Renal cortex interstitium (tissue), 11 donors: ENCODE results near the gene KCNC4. TPM values are rescaled to one million over a fixed set of nuclear protein-coding genes. Genes with fewer than 3 reads are reported as not detected.
A peak's percentile ranks its signal among the peaks of the same experiment; 100 is the strongest.

ENCODE experiments used
- DNase-seq, 11 donors: peaks; one replicate each; pipeline ENCODE4 v3.0.0-alpha.2; 2013; ENCODE audit warnings: low read depth in 9 of 11, low spot score in 4 of 11; ENCODE audit errors: extremely low read depth in 1 of 11
- polyA plus RNA-seq, 3 donors: library from polyadenylated mRNA; unstranded; fragments of 120-200 nt; gene quantifications; one replicate each; pipeline ENCODE4 v1.2.1, GENCODE V29; 2013; ENCODE audit not compliant: insufficient read length in 3 of 3

Gene KCNC4
- polyA plus RNA-seq, 3 donors = 4.7 to 7.5 (median 4.7) TPM

DNA sequence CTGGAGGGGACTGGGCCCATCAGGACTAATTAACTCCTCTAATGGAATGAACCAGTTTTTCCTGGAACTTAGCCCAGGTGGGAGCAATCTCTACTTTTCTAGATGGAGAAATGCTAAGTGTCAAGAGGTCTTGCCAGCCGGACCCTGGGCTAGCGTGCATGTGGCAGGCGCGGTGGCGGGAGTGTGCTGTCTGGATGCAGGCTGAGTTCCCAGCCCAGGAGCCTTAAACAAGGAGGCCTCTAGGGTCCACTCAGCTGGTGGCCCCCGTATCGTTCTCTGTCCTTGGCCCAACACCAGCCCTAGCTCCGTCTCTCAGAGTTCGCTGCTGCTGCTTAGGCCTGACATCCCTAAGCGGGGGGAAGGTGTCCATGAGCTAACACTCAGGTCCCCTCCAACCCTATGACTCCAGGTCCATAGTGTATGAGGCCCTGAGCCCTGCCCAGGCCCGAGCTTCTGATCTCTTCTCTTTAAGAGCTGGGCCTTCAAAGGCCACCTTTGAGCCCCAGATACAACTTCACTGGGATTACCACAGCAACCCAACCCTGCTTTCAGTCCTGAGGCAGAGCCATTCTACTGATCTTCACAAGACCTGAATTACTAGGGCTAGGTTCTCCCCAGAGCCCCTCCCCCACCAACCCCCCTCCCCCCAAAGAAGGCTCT is 3.7 kb upstream of the KCNC4 start:
- no peak for DNase-seq

DNA sequence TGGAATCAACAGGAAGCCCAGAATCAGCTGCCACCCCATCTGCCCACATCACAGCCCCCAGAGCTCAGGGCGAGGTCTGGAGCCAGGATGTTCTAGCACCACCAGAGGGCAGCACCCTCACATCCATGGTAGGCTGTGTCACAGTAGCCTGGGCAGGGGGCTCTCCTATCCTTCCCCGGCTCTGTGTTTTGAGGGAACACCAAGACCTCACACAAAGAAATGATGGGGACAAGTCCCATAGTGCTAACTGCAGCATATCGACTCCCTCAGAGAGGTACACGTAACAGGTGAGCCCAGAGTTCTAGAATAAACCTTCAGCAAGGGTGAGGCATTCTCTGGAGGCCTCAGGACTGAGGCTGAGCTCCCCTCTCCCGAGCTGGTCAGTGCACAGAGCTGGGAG is 2.3 kb upstream of the KCNC4 start:
- peak in 2 of 11 donors; percentile 41 to 49 for DNase-seq

DNA sequence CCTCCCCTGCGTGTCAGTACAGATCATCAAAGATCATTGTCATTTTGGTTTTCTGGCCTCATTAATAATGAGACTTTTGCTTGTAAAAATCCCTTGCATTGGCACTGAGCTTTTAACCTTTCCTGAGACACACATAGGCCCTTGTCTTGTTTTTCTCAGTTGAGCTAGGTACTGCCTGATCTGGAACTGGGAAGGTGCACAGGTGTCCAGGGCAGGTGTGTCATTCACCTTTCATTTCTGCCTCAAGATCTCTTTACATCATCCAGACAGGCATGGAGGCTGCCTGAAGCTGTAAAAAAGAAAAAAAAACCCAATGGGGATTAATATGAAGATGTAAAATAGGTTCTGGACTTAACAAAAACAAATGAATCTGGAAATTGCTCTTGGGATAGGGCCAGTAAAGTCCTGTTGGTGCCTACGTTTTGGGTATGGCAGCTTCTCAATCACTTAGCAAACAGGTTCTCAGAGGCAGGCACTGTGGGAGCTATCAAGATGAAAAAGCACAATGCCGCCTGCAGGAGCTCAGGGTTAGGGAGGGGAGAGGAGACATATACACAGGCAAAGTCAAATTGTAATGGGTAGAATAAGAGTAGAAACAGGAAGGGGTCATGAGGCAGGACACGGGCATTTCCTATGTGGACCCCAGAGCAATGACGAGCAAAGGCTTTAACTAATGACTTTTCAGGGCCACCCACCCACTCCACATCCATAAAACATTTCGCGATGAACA is 1.0 kb upstream of the KCNC4 start:
- DNase-seq = no peak

DNA sequence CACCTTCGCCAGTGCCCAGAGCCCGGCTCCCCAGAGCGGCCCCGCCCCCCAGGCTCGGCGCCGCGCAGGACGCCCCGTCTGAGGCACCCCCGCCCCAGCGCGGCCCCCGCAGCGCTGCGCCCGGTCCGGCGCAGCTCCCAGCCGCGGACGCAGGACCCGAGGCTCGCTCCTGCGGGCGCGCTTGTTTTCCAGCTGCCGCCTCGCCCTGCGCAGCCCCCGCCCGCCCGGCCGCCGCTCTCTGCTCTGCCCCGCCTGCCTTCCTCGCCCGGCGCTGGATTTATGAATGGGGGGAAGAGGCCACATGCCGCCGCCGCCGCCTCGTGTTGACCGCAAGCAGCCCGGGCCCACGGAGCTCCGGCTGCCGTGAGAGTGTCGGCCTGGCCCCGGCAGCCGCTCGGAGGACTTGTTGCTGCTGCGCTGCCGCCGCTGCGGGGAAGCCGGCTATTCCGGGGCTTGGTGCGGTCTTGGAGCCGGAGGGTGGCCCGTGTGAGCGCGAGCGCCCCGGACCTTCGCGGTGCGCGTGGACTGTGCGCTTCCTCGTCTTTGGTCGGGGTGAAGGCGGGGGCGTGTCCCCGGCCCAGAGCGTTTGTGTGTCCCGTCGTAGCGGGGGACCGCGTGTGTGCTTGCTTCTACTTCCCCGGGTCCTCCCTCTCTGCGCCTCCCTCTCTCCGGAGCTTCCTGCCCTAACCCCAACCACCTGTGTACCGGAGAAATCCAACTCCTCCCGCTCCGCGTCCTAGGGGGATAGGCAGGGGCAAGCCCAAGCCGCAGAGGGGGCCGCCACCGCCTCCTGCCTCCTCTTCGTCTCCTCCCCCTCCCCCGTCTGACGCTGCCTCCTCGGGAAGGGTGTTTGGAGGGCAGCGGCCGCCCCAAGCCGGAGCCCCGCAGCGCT is 736 bp downstream of the KCNC4 start:
- DNase-seq = peak in 2 of 11 donors; percentile 21 to 22

DNA sequence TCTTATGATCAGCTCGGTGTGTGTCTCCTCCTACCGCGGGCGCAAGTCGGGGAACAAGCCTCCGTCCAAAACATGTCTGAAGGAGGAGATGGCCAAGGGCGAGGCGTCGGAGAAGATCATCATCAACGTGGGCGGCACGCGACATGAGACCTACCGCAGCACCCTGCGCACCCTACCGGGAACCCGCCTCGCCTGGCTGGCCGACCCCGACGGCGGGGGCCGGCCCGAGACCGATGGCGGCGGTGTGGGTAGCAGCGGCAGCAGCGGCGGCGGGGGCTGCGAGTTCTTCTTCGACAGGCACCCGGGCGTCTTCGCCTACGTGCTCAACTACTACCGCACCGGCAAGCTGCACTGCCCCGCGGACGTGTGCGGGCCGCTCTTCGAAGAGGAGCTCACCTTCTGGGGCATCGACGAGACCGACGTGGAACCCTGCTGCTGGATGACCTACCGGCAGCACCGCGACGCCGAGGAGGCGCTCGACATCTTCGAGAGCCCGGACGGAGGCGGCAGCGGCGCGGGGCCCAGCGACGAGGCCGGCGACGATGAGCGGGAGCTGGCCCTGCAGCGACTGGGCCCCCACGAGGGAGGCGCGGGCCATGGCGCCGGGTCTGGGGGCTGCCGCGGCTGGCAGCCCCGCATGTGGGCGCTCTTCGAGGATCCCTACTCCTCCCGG is 1.5 kb downstream of the KCNC4 start:
- no peak for DNase-seq

DNA sequence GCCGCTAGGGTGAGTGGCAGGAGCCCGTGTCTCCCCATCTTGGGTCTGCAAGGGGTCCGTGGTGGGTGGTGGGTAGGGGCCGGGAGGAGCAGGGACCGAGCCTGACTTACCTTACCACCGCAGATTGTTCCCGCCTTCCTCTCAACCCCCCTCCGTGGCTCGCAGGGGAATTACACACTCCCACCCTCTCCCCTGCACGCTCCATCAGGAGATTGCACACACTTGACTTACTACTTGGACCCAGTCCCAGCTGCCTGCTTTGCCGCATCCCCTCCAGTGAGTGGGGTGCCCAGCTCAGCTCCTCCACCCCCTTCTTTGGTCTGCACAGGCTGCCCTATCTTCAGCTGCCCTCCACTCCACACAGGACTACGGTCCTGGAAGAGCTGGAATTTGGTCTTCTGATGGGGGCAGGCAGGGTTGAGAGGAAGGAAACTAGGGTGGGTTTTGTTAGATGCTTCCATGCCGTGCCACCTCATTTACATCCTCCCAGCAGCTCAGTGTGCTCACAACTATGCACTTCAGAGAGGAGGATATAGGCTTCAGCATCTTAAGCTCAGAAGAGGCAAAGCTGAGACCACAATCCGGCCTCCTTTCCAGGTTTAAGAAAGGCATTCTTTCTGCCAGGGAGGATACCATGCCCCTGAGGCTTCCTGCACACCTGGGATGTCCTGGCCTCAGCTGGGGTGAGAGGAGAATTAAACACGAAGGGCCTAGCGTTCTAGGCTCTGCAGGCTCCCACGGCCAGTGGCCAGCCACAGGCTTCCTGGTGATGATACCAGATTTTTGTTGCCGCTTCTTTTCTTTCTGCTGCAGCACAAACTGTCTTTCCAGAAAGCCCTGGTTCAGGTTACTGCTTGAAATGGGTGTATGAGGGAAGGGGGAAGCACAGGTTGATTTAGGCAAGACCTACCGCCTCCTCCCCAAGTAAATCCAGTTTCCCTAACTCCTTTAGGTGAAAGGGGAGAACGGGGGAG is 2.3 kb downstream of the KCNC4 start:
- no peak for DNase-seq

DNA sequence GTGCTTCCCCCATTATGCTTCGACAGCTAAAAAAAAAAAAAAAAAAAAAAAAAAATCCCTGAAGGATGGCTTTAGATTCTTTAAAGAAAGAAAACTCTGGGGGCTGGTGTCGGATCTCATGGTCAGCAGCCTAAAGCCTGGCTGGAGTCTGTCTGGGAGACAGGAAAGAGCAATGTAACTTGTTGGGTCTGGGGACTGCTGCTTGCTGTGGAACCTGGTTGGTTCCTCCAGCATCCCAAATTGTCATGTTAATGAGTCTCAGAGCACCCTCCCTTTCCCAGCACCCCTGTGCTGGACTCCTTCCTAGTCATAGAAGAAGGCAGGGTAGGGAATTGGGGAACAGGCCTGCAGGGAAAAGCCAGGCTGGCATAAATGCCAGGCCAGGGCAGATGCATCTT is 3.0 kb downstream of the KCNC4 start:
- DNase-seq = no peak

DNA sequence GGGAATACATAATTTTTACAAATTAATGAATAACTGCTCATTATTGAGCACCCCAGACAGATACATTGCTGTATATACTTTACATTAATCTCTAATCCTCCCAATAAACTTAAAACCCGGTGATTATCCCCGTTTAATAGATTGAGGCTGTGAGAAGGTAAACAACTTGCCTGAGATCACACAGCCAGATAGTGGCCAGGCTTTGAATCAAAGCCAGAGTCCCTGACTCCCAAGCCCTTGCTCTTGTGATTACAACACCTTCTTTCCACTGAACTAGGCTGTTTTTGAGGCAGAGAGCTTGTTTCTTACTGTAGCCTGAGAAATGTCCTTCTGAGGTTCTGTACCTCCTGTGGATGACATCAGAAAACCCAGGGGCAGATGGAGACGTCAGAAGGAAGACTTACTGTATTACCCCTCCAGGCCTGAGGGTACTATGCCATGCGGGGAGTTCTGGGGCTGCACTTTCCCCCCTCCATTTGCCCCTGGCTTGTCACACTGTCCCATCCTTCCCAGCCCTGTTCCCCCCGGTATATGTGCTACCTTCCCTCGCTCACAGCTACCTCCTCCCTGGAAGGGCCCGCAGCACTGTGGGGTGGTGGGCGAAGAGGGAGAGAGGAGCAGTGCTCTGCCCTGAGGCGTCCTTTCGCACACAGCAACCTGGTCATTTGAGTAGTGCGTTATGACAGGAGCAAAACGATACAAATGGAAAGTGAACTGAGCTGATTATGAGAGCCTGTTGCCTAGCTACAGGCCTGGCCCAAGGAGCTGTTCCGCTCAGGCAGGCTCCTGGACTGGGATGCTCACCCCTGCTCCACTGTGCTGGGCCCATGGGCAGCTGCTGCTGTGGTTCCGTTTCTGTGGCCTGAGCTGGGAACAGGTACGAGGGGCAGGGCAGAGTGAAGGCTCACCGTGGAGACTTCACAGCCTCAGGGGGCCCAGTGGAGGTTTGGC is 4.6 kb downstream of the KCNC4 start:
- no peak for DNase-seq

DNA sequence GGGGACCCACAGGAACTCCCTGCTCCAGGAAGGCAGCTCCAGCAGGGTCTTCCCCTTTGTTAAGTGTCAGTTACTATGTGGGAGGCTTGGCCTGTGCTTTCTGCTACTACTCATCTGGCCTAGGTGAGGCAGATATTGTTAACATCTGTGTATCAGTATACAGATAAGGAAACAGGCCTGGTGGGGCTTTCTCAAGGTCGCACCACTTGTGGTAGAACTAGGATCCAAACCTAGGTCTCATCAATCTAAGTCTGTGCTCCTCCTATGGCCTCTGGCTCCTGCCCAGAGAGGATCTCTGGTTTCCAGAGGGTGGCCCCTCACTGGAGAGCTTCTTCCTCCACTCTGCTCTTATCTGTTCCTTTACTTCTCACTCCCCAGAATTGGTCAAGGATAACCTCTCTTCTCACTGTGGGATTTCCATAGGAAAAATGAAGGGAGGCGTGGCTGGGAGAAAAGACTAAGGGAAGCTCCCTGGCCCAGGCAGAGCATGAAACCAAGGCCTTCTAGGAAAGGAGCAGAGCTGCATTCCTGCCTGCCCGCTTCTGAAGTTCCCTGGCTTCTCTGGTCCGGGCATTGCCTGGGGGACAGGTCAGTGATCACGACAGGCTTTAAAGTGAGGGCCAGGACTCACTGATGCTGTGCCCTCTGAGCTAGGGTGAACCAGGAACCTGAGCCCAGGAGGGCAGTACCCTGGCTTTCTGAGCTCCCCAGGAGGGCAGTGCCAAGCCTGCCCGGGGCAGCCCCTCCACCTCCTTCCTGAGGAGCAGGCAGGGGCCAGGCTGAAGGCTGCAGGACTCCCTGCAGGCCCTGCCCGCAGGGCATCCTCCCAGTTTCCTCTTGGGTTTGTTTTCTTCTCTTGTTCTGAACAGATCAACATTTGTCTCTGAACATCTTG is 5.8 kb downstream of the KCNC4 start:
- DNase-seq = no peak

DNA sequence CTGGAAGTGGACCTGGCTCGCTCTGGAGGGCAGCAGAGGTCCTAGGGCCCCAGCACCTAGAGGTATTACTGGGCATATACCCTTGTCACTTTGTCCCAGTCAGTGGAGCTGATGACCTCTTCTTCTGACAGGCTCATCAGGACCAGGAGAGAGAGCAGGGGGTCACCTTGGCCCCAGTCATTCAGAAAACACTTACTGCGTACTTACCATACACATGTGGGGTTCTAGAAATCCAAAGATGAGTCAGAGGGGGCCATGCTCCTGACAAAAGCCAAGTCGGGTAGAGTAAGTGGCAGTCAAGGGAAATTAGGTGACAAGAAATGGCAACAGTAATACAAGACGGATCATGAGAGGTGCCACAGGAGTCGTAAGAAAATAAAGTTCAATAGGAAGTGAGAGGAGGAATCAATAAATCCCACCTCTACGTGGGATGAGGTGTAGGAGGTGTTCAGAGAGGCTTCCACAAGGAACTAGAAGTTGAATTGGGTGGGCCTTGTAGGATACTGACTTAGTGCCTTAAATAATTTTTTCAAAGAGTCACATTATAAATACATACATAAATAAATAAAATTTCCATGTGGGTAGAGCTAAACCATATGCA is 6.8 kb downstream of the KCNC4 start:
- DNase-seq = no peak

DNA sequence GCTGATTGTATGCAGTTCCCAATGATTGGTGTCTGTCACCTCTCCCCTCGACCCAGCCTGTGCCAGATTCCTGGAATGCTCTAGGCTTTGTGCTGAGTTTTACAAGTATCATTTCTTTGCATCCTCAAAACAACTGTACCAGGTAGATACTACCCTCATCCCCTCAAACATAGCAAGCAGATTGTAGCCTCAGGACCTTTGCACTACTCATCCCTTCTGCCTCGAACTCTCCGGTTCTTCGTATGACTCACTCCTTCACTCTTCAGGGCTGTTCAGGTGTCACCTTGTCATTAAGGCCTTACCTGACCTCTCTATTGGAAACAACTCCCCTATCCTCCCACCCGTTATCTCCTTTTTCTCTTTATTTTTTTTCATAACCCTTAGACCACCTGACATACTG is 8.0 kb downstream of the KCNC4 start:
- DNase-seq = no peak

DNA sequence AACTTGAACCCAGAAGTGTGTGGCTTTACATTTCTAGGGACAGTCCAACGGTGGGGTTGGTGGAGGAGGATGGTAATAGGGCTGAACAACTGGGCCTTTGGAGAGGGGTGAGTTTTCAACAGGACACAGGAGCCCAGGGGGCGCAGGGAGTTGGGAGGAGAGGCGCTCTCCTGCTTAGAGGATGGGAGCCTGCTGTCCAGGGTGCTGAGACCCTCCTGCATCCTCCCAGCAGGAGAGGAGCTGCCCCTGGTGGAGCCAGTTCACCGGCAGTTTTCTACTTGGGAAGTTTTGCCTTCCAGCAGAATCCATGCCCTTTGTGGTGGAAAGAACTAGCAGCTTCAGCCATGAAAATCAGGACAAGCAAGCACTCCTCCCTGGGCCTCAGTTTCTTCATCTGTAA is 8.6 kb downstream of the KCNC4 start:
- peak in 1 of 11 donors; percentile 35 for DNase-seq

DNA sequence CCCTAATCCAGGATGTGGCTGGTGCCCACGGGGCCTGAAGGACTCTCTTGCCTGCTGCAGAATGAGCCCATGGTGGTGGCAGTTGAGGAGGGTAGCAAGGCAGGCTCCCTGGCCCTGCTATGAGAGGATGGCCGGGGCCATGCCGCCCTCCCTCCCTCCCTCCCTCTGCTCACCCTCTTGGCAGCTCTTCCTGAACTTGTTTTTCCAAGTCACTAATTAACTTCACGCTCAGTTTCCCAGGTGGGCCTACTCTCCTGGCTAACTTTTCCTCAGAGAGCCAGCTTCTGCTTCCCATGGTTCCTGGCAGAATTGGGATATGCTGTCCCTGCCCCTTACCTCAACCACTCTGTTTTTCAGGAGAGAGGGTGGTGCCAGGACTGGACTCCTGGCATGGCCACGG is 10.2 kb downstream of the KCNC4 start:
- no peak for DNase-seq

DNA sequence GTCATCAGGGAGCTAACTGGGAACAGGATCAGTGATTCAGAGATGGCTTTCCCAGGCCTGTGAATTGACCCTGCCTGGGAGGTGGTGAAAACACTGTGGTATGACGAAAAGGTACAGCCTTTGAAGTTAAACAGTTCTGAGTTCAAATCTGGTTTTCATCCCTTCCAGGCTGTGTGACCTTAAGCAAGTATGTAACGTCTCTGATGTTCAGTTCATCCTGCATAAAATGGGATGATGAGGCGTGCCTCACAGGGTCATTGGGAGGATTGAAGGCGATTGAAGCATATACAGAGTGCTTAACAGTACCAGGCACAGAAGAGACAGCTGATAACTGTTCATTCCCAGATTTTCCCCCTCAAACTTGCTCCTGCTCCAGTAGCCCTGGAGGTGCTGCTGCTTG is 11.0 kb downstream of the KCNC4 start:
- DNase-seq = no peak

DNA sequence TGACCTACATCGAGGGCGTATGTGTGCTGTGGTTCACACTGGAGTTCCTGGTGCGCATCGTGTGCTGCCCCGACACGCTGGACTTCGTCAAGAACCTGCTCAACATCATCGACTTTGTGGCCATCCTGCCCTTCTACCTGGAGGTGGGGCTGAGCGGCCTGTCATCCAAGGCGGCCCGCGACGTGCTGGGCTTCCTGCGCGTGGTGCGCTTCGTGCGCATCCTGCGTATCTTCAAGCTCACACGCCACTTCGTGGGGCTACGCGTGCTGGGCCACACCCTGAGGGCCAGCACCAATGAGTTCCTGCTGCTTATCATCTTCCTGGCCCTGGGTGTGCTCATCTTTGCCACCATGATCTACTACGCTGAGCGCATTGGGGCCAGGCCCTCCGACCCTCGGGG is 13.0 kb downstream of the KCNC4 start:
- DNase-seq = no peak

DNA sequence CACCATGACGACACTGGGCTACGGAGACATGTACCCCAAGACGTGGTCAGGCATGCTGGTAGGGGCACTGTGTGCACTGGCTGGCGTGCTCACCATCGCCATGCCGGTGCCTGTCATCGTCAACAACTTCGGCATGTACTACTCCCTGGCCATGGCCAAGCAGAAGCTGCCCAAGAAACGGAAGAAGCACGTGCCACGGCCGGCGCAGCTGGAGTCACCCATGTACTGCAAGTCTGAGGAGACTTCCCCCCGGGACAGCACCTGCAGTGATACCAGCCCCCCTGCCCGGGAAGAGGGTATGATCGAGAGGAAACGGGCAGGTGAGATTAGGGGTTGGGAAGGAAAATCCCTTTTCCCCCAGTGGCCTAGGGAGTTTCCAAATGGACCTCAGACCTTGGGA is 13.5 kb downstream of the KCNC4 start:
- DNase-seq = no peak
